OCI-LY3 (cell line): Measurements from ENCODE around the gene VEZT.

Experiments
- EZH2phosphoT487 ChIP-seq: fragments of 200-600 bp; shearing (Covaris generic); IDR thresholded peaks from 2 replicates; pipeline ENCODE4 v1.6.1; 2018; ENCODE audit warnings: antibody characterized with exemption, mixed run types, low read depth
- TF ChIP-seq, protein P1 (sequence below): fragments of 200-600, 300-600 bp; sonication (generic); IDR thresholded peaks from 2 replicates; pipeline ENCODE4 v1.5.1; 2014; ENCODE audit warnings: antibody characterized with exemption, low read length, low read depth

DNA sequence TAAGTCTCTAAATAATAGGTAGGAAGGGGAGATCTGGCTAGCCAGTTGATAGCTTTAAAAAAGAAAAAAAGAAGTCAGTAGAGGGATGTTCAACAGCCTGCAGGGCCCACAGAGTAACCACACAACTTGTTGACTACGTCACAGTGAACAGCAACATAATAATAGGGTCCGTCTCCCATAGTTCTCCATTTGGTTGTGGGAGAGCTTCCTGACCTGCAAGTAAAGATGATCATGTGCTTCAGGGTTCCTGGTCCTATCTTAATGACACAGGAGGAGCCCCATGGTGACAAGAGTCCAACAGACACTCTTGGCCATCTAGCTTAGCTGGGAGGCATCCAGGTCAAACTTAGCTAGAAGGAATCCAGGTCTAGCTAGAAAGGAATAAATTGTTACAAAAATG is 36.5 kb upstream of the VEZT start:
- TF ChIP-seq, protein P1, sequence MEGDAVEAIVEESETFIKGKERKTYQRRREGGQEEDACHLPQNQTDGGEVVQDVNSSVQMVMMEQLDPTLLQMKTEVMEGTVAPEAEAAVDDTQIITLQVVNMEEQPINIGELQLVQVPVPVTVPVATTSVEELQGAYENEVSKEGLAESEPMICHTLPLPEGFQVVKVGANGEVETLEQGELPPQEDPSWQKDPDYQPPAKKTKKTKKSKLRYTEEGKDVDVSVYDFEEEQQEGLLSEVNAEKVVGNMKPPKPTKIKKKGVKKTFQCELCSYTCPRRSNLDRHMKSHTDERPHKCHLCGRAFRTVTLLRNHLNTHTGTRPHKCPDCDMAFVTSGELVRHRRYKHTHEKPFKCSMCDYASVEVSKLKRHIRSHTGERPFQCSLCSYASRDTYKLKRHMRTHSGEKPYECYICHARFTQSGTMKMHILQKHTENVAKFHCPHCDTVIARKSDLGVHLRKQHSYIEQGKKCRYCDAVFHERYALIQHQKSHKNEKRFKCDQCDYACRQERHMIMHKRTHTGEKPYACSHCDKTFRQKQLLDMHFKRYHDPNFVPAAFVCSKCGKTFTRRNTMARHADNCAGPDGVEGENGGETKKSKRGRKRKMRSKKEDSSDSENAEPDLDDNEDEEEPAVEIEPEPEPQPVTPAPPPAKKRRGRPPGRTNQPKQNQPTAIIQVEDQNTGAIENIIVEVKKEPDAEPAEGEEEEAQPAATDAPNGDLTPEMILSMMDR: no peak
- no peak for TF ChIP-seq EZH2phosphoT487
